HEK293 (cell line): ENCODE measurements around the gene AGTPBP1.

Source experiments
- CTCF ChIA-PET: fragments of 350-600 bp; formaldehyde crosslinking; extraction: SDS; loops from one replicate; lab custom pipeline; 2021; ENCODE audit warnings: antibody characterized with exemption; lab: Yijun Ruan, JAX
- POLR2A ChIA-PET: fragments of 300-600 bp; formaldehyde crosslinking; extraction: SDS; loops from one replicate; lab custom pipeline; 2020; ENCODE audit warnings: antibody characterized with exemption, inconsistent platforms; lab: Yijun Ruan, JAX
- H3K27ac ChIP-seq: fragments of 200-500 bp; sonication (Bioruptor generic); 2 replicates; pipeline ENCODE4 v1.5.1; 2014; ENCODE audit warnings: low read depth, low read length, control low read depth, inconsistent platforms; ENCODE audit errors: extremely low read depth
- H3K36me3 ChIP-seq, 2 experiments: fragments of 200-500 bp in 1 of 2; sonication (Bioruptor generic) in 1 of 2; 1 replicate in 1 of 2; 2 replicates in 1 of 2; pipeline ENCODE4 v1.5.1; 2014 to 2017; ENCODE audit warnings: inconsistent platforms in 2 of 2, low read length in 2 of 2; ENCODE audit not compliant: control insufficient read depth in 2 of 2, insufficient read depth in 1 of 2
- H3K4me1 ChIP-seq: fragments of 200-500 bp; sonication (Bioruptor generic); 2 replicates; pipeline ENCODE4 v1.5.1; 2014; ENCODE audit warnings: mild to moderate bottlenecking, low read length, inconsistent platforms; ENCODE audit not compliant: control insufficient read depth, insufficient read depth
- H3K4me3 ChIP-seq: 2 replicates; pipeline ENCODE4 v1.5.1; 2011; ENCODE audit warnings: low read depth, mild to moderate bottlenecking, control low read depth, low read length, moderate library complexity
- H3K9me3 ChIP-seq: fragments of 200-500 bp; sonication (Bioruptor generic); 2 replicates; pipeline ENCODE4 v1.5.1; 2014; ENCODE audit warnings: low read depth, low read length, inconsistent platforms; ENCODE audit not compliant: control insufficient read depth, insufficient read depth
- BCL11B ChIP-seq: fragments of 450-650 bp; formaldehyde crosslinking; IDR thresholded peaks from 2 replicates; pipeline ENCODE4 v1.5.1; 2016; ENCODE audit warnings: low read depth, missing biosample characterization, missing genetic modification characterization
- KLF16 ChIP-seq: fragments of 450-650 bp; formaldehyde crosslinking; IDR thresholded peaks from 2 replicates; pipeline ENCODE4 v1.5.1; 2017; ENCODE audit warnings: missing biosample characterization, missing genetic modification characterization
- KLF8 ChIP-seq: fragments of 450-650 bp; formaldehyde crosslinking; IDR thresholded peaks from 2 replicates; pipeline ENCODE4 v1.5.1; 2016; ENCODE audit warnings: missing biosample characterization, missing genetic modification characterization
- SP7 ChIP-seq: fragments of 450-650 bp; formaldehyde crosslinking; IDR thresholded peaks from 2 replicates; pipeline ENCODE4 v1.5.1; 2016; ENCODE audit warnings: missing biosample characterization, missing genetic modification characterization
- ZBTB20 ChIP-seq: fragments of 450-650 bp; formaldehyde crosslinking; IDR thresholded peaks from 2 replicates; pipeline ENCODE4 v1.5.1; 2016; ENCODE audit warnings: missing biosample characterization, missing genetic modification characterization
- ZBTB48 ChIP-seq: fragments of 450-650 bp; formaldehyde crosslinking; IDR thresholded peaks from 2 replicates; pipeline ENCODE4 v1.5.1; 2016; ENCODE audit warnings: missing biosample characterization, missing genetic modification characterization
- ZIC2 ChIP-seq: fragments of 450-650 bp; formaldehyde crosslinking; IDR thresholded peaks from 2 replicates; pipeline ENCODE4 v1.5.1; 2016; ENCODE audit warnings: missing biosample characterization, missing genetic modification characterization
- ZNF112 ChIP-seq: fragments of 450-650 bp; formaldehyde crosslinking; IDR thresholded peaks from 2 replicates; pipeline ENCODE4 v1.5.0; 2017; ENCODE audit warnings: missing biosample characterization, missing genetic modification characterization
- ZNF121 ChIP-seq: fragments of 450-650 bp; formaldehyde crosslinking; IDR thresholded peaks from 2 replicates; pipeline ENCODE4 v1.5.1; 2016; ENCODE audit warnings: missing biosample characterization, missing genetic modification characterization
- ZNF138 ChIP-seq: fragments of 450-650 bp; formaldehyde crosslinking; IDR thresholded peaks from 2 replicates; pipeline ENCODE4 v1.5.1; 2016; ENCODE audit warnings: missing biosample characterization, missing genetic modification characterization, borderline replicate concordance
- ZNF146 ChIP-seq: fragments of 450-650 bp; formaldehyde crosslinking; IDR thresholded peaks from 2 replicates; pipeline ENCODE4 v1.5.1; 2016; ENCODE audit warnings: missing biosample characterization, missing genetic modification characterization
- ZNF16 ChIP-seq: fragments of 450-650 bp; formaldehyde crosslinking; IDR thresholded peaks from 2 replicates; pipeline ENCODE4 v1.5.1; 2016; ENCODE audit warnings: low read depth, missing biosample characterization, missing genetic modification characterization
- ZNF19 ChIP-seq: fragments of 450-650 bp; formaldehyde crosslinking; IDR thresholded peaks from 2 replicates; pipeline ENCODE4; 2016; ENCODE audit warnings: missing biosample characterization, missing genetic modification characterization, low read depth
- ZNF214 ChIP-seq: fragments of 450-650 bp; formaldehyde crosslinking; IDR thresholded peaks from 2 replicates; pipeline ENCODE4 v1.5.1; 2017; ENCODE audit warnings: missing biosample characterization, mild to moderate bottlenecking, missing genetic modification characterization, borderline replicate concordance
- ZNF341 ChIP-seq: fragments of 450-650 bp; formaldehyde crosslinking; IDR thresholded peaks from 2 replicates; pipeline ENCODE4; 2016; ENCODE audit warnings: low read depth, missing biosample characterization, missing genetic modification characterization
- ZNF350 ChIP-seq: fragments of 450-650 bp; formaldehyde crosslinking; IDR thresholded peaks from 2 replicates; pipeline ENCODE4 v1.5.0; 2017; ENCODE audit warnings: missing biosample characterization, mild to moderate bottlenecking, missing genetic modification characterization
- ZNF37A ChIP-seq: fragments of 450-650 bp; IDR thresholded peaks from 2 replicates; pipeline ENCODE4 v1.5.1; 2018; ENCODE audit warnings: missing biosample characterization, missing genetic modification characterization
- ZNF423 ChIP-seq: fragments of 450-650 bp; formaldehyde crosslinking; IDR thresholded peaks from 2 replicates; pipeline ENCODE4 v1.5.1; 2016; ENCODE audit warnings: missing biosample characterization, missing genetic modification characterization
- ZNF48 ChIP-seq: fragments of 450-650 bp; formaldehyde crosslinking; IDR thresholded peaks from 2 replicates; pipeline ENCODE4 v1.5.1; 2016; ENCODE audit warnings: missing biosample characterization, missing genetic modification characterization
- ZNF521 ChIP-seq: fragments of 450-650 bp; formaldehyde crosslinking; IDR thresholded peaks from 2 replicates; pipeline ENCODE4 v1.5.1; 2017; ENCODE audit warnings: missing biosample characterization, mild to moderate bottlenecking, missing genetic modification characterization
- ZNF530 ChIP-seq: fragments of 450-650 bp; formaldehyde crosslinking; IDR thresholded peaks from 2 replicates; pipeline ENCODE4 v1.5.1; 2016; ENCODE audit warnings: low read depth, missing biosample characterization, missing genetic modification characterization
- ZNF544 ChIP-seq: fragments of 450-650 bp; formaldehyde crosslinking; IDR thresholded peaks from 2 replicates; pipeline ENCODE4 v1.5.0; 2017; ENCODE audit warnings: missing biosample characterization, missing genetic modification characterization
- ZNF558 ChIP-seq: fragments of 450-650 bp; formaldehyde crosslinking; IDR thresholded peaks from 2 replicates; pipeline ENCODE4 v1.5.1; 2016; ENCODE audit warnings: missing biosample characterization, missing genetic modification characterization
- ZNF623 ChIP-seq: fragments of 450-650 bp; formaldehyde crosslinking; IDR thresholded peaks from 2 replicates; pipeline ENCODE4 v1.5.1; 2016; ENCODE audit warnings: missing biosample characterization, missing genetic modification characterization
- ZNF660 ChIP-seq: fragments of 450-650 bp; IDR thresholded peaks from 2 replicates; pipeline ENCODE4 v1.5.1; 2018; ENCODE audit warnings: missing biosample characterization, mild to moderate bottlenecking, missing genetic modification characterization
- ZNF664 ChIP-seq: fragments of 450-650 bp; formaldehyde crosslinking; IDR thresholded peaks from 2 replicates; pipeline ENCODE4 v1.5.1; 2016; ENCODE audit warnings: missing biosample characterization, missing genetic modification characterization
- ZSCAN23 ChIP-seq: fragments of 450-650 bp; formaldehyde crosslinking; IDR thresholded peaks from 2 replicates; pipeline ENCODE4 v1.5.1; 2016; ENCODE audit warnings: missing biosample characterization, missing genetic modification characterization
- TF ChIP-seq, protein P1 (sequence below): fragments of 450-650 bp; formaldehyde crosslinking; IDR thresholded peaks from 2 replicates; pipeline ENCODE4 v1.5.1; 2016; ENCODE audit warnings: missing biosample characterization, missing genetic modification characterization
- TF ChIP-seq, protein P2 (sequence below): fragments of 450-650 bp; formaldehyde crosslinking; IDR thresholded peaks from 2 replicates; pipeline ENCODE4 v1.5.1; 2016; ENCODE audit warnings: missing biosample characterization, missing genetic modification characterization
- TF ChIP-seq, protein P3 (sequence below): fragments of 450-650 bp; formaldehyde crosslinking; IDR thresholded peaks from 2 replicates; pipeline ENCODE4 v1.5.1; 2016; ENCODE audit warnings: missing biosample characterization, missing genetic modification characterization
- TF ChIP-seq, protein P4 (sequence below): fragments of 450-650 bp; formaldehyde crosslinking; IDR thresholded peaks from 2 replicates; pipeline ENCODE4 v1.5.1; 2017; ENCODE audit warnings: missing biosample characterization, missing genetic modification characterization

The AGTPBP1 gene

DNA sequence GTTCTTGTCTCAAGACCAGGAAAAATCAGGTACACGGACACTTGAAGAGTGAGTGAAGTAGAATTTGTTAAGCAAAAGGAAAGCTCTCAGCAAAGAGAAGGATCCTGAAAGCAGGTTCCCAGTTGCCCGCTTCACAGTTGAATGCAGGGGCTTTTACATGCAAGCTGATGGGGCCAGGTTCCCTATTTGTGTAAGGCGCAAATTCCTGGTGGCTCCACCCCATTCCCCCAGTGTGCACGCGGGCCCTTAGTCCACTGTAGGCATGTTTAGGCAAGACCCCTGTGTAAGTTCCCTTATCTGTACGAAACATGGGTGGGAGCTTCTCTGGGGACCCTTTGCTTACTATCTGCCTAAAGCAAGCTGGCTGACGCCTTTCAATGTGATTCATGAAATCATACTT, 2.7 kb upstream of the AGTPBP1 start (continued):
- TF ChIP-seq, protein P1, sequence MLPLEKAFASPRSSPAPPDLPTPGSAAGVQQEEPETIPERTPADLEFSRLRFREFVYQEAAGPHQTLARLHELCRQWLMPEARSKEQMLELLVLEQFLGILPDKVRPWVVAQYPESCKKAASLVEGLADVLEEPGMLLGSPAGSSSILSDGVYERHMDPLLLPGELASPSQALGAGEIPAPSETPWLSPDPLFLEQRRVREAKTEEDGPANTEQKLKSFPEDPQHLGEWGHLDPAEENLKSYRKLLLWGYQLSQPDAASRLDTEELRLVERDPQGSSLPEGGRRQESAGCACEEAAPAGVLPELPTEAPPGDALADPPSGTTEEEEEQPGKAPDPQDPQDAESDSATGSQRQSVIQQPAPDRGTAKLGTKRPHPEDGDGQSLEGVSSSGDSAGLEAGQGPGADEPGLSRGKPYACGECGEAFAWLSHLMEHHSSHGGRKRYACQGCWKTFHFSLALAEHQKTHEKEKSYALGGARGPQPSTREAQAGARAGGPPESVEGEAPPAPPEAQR (tag by site-specific recombination), result no peak
- peak; percentile 70 for TF ChIP-seq ZBTB48 (tag by site-specific recombination)
- TF ChIP-seq ZBTB20, result 0 out of 2 replicates have a peak, but pooled peaks have one; percentile 25
- no peak for TF ChIP-seq SP7
- TF ChIP-seq ZNF37A (tag by site-specific recombination), result no peak

DNA sequence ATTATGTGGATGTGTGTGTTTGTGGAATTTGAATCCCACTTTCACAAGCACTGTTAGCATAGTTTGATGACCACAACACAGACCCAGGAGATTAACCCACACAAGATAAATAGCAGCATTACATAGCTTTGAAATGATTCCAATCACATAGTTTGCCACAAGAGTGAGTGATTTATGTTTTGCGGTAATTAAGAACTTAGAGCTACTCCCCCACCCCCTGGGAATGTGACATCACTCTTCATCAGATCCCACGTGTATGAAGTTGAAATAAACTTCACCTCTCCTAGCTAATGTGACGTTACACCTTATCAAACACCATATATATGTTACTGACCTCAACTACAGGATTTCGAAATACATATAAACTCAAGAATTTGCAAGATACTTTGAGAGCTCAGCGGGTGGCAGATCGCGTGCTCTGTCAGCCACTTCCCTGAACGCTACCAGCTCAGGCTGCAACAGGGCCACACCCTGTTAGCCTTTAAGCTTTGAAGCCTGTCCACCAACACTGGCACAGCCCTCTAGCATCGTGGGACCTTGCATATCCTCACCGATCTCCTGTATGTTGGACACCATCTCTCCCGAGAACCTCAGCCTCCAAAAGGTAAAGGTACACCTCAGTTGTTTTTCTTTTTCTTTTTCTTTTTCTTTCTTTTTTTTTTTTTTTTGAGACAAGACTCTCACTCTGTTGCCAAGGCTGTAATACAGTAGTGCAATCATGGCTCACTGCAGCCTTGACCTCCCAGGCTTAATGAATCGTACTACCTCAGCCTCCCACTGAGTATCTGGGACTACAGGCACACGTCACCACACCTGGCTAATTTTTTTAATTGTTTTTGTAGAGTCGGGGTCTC, 1.7 kb upstream of the AGTPBP1 start:
- H3K4me1 ChIP-seq, result no peaks in the 10 kb centered on the region; the same call in 1 of the 2 replicates
- no peaks in the 10 kb centered on the region for H3K36me3 ChIP-seq
- ChIA-PET CTCF (interaction anchor here (0.6 to 0.9 kb wide), 3 partner anchors 45 to 353 kb away, joined by 3 to 6 read pairs (median 4); no protein-coding TSS in a partner anchor), POLR2A (interaction anchor here (0.6 to 1.6 kb wide), 2 partner anchors 13 to 198 kb away, joined by 3 to 4 read pairs; partner anchors contain the start of gene NAA35)
- H3K27ac ChIP-seq, result peak overlapping the region; percentile 3; the same call in 1 of the 2 replicates
- no peaks in the 10 kb centered on the region for H3K9me3 ChIP-seq
- peak overlapping the region; percentile 93 for H3K4me3 ChIP-seq
- TF ChIP-seq ZNF521 (tag by site-specific recombination), result no peak
- TF ChIP-seq ZNF558 (tag by site-specific recombination), result peak; percentile 90
- TF ChIP-seq, protein P2, sequence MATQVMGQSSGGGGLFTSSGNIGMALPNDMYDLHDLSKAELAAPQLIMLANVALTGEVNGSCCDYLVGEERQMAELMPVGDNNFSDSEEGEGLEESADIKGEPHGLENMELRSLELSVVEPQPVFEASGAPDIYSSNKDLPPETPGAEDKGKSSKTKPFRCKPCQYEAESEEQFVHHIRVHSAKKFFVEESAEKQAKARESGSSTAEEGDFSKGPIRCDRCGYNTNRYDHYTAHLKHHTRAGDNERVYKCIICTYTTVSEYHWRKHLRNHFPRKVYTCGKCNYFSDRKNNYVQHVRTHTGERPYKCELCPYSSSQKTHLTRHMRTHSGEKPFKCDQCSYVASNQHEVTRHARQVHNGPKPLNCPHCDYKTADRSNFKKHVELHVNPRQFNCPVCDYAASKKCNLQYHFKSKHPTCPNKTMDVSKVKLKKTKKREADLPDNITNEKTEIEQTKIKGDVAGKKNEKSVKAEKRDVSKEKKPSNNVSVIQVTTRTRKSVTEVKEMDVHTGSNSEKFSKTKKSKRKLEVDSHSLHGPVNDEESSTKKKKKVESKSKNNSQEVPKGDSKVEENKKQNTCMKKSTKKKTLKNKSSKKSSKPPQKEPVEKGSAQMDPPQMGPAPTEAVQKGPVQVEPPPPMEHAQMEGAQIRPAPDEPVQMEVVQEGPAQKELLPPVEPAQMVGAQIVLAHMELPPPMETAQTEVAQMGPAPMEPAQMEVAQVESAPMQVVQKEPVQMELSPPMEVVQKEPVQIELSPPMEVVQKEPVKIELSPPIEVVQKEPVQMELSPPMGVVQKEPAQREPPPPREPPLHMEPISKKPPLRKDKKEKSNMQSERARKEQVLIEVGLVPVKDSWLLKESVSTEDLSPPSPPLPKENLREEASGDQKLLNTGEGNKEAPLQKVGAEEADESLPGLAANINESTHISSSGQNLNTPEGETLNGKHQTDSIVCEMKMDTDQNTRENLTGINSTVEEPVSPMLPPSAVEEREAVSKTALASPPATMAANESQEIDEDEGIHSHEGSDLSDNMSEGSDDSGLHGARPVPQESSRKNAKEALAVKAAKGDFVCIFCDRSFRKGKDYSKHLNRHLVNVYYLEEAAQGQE, result peak; percentile 43; the same call in 1 of the 2 replicates
- TF ChIP-seq ZNF623 (tag by site-specific recombination), result peak; percentile 62
- peak; percentile 81 for TF ChIP-seq ZNF664 (tag by site-specific recombination)
- TF ChIP-seq ZNF16, result no peak
- TF ChIP-seq ZNF112, result no peak
- peak; percentile 98 for TF ChIP-seq BCL11B
- TF ChIP-seq, protein P3, sequence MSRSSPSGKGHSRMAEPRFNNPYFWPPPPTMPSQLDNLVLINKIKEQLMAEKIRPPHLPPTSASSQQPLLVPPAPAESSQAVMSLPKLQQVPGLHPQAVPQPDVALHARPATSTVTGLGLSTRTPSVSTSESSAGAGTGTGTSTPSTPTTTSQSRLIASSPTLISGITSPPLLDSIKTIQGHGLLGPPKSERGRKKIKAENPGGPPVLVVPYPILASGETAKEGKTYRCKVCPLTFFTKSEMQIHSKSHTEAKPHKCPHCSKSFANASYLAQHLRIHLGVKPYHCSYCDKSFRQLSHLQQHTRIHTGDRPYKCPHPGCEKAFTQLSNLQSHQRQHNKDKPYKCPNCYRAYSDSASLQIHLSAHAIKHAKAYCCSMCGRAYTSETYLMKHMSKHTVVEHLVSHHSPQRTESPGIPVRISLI (tag by site-specific recombination), result peak; percentile 55
- TF ChIP-seq ZNF19, result no peak
- TF ChIP-seq ZNF341 (tag by site-specific recombination), result peak; percentile 69
- no peak for TF ChIP-seq ZNF530
- TF ChIP-seq ZSCAN23 (tag by site-specific recombination), result peak; percentile 99
- no peak for TF ChIP-seq ZNF138 (tag by site-specific recombination)
- no peak for TF ChIP-seq ZNF350 (tag by site-specific recombination)
- TF ChIP-seq ZNF48 (tag by site-specific recombination), result no peak
- peak; percentile 97 for TF ChIP-seq ZNF660 (tag by site-specific recombination)
- TF ChIP-seq KLF16 (tag by site-specific recombination), result peak; percentile 97
- TF ChIP-seq, protein P4, sequence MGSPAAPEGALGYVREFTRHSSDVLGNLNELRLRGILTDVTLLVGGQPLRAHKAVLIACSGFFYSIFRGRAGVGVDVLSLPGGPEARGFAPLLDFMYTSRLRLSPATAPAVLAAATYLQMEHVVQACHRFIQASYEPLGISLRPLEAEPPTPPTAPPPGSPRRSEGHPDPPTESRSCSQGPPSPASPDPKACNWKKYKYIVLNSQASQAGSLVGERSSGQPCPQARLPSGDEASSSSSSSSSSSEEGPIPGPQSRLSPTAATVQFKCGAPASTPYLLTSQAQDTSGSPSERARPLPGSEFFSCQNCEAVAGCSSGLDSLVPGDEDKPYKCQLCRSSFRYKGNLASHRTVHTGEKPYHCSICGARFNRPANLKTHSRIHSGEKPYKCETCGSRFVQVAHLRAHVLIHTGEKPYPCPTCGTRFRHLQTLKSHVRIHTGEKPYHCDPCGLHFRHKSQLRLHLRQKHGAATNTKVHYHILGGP (tag by site-specific recombination), result no peak; the same call in 1 of the 2 replicates
- TF ChIP-seq ZNF214 (tag by site-specific recombination), result no peak
- TF ChIP-seq KLF8 (tag by site-specific recombination), result peak; percentile 99
- TF ChIP-seq ZNF544, result no peak
- TF ChIP-seq ZIC2 (tag by site-specific recombination), result peak; percentile 77
- TF ChIP-seq ZNF146, result peak; percentile 89
- no peak for TF ChIP-seq ZNF121 (tag by site-specific recombination)
- peak; percentile 66; the same call in 1 of the 2 replicates for TF ChIP-seq ZNF423 (tag by site-specific recombination)
